GM18873 (cell line): ENCODE data around the gene YY1.
A peak's percentile ranks its signal among the peaks of the same experiment; 100 is the strongest.
"Not testable (repeated sequence)": the region's sequence is repeated elsewhere in the genome, so short reads cannot be mapped to it uniquely, and the experiment has no call there.

Experiments
- ATAC-seq: cut with Tn5 transposase; IDR thresholded peaks from one replicate; pipeline ENCODE4 v1.9.1; 2021; ENCODE audit warnings: mild to moderate bottlenecking, moderate library complexity, moderate number of reproducible peaks; ENCODE audit not compliant: unreplicated experiment, low FRiP score

YY1 gene

DNA sequence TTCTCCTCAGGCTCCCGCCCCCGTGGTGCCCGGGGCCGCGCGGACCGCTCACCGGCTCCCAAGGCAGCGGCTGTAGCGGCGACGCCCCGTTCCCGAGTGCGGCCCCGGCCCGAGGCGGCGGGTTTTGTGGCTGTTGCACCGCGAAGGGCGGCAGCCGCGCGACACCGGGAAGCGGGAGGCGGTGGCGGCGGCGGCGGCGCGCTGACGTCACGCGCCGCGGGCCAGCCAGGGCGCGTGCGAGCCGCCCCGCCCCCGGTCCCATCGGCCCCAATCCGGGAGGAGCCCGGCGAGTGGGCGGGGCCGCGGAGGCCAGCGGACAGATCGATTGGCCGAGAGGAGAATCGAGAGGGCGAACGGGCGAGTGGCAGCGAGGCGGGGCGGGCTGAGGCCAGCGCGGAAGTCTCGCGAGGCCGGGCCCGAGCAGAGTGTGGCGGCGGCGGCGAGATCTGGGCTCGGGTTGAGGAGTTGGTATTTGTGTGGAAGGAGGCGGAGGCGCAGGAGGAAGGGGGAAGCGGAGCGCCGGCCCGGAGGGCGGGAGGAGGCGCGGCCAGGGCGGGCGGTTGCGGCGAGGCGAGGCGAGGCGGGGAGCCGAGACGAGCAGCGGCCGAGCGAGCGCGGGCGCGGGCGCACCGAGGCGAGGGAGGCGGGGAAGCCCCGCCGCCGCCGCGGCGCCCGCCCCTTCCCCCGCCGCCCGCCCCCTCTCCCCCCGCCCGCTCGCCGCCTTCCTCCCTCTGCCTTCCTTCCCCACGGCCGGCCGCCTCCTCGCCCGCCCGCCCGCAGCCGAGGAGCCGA lies at the start of gene YY1:
YY1 (plus strand) TSS at position 726 of the 792 bp plus-strand sequence. CDS start 101 bp downstream, outside the sequence.
- ATAC-seq, result peak; percentile 71

DNA sequence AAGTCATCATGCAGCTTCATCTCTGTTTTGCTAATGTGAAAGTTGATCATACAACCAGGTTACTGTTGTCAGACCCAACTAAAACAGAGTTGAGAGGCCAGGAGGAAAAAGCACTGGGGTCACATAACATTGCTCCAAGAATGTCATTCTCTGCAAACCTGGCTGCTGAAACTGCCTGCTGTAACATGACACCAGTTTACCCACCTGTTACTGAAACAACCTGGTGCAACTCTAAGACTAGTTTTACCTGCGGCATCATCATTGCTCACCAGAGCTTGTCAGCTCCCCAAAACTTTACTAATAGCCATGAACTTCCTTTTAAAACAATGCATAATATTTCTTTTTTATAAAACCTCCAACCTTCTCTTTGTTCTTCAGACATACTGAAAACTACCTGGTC lies 48.8 kb upstream of the YY1 start:
- ATAC-seq, result no peak

DNA sequence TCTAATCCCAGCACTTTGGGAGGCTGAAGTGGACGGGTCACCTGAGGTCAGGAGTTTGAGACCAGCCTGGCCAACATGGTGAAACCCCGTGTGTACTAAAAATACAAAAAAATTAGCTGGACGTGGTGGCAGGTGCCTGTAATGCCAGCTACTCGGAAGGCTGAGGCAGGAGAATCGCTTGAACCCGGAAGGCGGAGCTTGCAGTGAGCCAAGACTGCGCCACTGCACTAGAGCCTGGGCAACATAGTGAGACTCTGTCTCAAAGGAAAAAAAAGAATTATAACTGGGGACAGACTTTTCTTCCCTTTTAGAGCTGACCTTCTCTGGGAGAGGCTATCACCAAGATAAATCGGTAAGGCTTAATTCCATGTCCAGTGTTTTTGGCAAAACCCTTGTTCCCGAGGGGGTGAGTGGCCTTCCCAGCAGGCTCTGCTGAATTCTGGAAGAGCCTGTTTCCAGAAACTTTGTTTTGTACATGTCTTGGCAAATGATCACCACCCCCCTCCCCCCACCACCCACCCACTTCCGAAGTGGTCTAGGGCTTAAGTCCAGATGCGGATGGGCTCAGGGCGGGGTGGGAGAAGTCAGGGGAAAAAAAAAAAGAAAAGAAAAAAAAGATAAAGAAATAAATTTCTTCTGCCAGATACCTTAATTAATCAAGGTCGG lies 47.2 kb upstream of the YY1 start:
- ATAC-seq, result no peak

DNA sequence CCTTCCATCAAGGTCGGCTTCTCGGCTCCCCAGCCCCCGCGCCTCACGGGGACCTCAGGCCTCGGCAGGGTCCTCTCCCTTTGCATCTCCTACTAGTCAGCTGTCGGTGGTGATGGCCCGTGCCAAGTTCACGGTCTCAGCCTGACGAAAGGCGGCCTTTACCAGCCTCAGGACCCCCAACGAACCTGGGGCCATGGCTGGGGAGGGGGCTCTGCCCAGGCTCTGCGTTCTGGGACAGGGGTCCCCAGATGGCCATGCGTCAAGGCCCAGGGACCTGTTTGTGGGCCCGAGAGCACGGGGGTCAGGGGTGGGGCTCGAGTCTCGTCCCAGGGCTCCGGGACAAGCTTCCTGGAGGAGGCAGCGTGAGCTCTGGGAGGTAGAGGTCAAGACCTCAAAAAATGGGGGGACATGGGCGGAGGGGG lies 46.7 kb upstream of the YY1 start:
- no peak for ATAC-seq

DNA sequence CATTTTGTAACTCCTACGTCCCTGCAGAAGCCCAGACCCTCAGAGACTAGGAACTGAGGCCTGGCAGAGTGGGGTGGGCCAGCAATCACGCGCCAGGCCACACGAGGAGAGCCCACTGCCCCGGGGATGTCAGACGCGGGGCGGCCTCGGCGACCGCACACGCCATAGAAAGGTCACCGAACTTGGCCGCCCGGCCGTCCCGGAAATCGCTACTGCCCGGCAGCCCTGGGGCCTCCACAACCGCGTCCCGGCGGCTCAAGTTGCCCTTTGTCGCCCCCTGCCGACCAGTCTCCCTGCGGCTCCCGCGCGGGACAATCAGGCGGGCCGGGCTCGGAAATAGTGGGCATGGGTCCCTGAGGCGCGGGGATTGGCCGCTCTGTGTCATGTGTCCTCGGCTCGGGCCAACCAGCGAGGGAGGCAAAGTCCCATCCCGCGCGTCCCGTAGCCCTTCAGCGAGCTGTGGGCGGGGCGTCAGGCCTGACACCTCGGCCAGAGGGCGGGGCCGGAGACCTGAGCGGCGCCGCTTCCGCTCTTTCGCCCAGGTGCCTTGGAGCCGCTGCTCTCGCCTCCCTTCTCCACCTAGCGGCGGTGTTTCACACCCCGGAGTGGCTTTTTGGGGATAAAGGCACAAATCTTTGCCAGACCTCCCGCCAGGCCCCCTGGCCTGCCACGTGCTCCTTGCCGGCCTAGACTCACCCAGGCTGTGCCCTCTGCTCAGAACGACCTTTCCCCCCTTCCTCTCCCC lies 46.1 kb upstream of the YY1 start:
- ATAC-seq, result peak; percentile 98

DNA sequence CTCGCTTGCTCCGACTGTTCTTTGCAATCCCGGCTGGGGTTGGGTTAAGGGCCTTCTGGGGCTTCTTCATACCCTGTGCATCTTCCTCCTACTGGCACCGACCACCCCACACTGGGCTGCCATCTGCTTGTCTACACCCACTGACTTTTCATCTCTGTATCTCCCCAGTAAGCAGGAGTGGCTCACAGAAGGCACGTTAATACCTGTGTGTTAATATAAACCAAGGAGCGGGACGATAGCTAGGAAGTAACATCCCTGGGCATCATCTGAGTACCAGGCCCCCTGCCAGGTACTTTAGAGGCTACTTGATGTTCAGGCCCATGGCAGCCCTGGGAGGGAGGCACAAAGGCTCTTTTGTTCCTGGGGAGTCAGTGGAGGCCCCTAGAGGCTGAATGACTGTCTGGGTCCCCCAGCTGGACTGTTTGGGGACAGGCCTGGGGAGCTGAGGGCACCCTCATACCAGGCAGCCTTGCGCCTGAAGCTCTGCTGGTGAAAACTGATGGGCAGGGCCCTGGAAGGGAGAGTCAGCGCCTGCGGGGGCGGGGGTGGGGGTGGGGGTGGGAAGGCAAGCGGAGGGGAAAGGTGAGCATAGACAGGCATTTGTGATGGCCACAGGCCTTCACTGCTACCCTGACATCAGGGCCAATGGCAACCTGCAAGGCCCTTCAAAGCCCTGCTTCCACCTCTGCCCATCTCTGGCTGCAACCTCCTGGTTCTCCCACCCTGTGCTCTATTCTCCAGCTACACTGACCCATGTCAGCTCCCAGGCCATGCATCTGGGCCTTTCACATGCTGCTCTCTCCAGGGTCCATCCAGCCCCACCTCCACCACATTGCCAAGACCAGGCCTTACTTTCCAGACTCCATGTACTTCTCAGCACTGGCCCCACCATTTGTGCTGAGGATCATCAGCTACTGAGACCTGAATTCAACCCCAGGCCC lies 45.3 kb upstream of the YY1 start:
- ATAC-seq, result no peak

DNA sequence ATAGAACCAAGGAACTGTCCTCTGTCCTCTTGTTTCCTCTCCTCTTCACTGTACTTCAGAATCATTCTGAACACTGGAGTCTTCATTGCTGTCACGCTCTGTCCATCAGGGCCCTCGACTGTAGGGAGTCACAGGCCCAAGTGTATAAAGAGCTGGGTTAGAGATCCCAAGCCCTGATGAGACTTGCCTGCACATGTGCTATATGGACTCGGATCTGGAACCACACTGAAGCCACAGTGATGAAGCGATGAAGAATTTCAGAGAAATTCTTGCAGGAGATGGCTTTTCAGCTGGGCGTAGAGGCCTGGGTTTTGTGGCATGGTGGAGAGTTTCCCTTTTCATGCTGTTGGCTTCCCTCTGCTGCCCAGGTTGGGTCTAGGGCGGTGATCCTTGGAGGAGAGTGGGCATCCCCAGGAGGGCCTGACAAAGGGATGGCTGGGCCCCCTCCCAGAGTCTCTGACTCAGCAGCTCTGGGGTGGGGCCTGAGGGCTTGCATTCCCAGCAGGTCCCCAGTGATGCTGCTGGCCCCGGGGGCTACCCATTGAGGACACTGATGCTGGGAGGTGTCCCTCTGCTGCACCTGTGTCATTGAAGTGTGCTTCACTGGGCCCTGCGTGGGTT lies 39.6 kb upstream of the YY1 start:
- no peak for ATAC-seq

DNA sequence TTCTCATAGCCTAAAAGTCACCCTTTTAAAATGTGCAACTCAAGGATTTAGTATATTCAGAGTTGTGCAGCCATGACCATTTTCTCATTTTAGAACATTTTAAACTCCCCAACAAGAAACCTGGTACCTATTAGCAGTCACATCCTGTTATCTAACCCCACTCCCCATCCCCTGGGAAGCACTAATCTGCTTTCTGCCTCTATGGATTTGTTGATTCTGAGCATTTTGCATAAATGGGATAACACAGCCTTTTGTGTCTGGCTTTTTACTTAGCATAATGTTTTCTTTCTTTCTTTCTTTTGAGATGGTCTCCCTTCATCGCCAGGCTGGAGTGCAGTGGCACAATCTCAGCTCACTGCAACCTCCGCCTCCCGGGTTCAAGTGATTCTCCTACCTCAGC lies 38.6 kb upstream of the YY1 start:
- no peak for ATAC-seq

DNA sequence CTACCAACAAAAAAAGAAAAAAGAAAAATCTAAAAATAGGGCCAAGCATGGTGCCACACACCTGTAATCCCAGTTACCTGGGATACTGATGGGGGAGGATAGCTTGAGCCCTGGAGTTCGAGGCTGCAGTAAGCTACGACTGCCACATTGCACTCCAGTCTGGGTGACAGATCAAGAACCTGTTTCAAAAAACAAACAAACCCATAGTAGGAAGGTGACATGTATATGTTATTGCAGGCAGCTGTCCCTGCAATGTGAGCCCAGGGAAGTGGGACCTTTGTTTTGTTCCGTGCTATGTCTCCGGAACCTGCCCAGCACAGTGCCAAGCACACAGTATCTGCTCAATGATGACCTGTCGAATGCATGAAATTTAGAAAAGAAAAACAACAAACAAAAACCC lies 37.2 kb upstream of the YY1 start:
- ATAC-seq, result no peak

DNA sequence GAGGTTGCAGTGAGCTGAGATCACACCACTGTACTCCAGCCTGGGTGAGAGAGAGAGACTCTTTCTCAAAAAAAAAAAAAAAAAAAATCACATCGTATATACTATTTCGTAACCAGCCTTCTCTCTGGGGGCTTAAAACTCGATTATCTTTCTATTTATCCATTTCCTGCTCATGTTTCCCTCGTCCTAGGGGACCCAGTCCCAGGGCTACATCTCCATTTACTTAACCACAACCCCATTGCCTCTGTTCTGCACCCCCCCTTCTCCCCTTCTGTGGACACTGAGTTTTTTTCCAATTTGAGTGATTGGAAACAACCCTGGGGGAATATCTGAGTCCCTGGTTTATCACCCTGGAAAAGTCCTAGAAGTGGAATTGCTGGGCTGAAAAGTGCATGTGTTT lies 36.2 kb upstream of the YY1 start:
- ATAC-seq, result no peak

DNA sequence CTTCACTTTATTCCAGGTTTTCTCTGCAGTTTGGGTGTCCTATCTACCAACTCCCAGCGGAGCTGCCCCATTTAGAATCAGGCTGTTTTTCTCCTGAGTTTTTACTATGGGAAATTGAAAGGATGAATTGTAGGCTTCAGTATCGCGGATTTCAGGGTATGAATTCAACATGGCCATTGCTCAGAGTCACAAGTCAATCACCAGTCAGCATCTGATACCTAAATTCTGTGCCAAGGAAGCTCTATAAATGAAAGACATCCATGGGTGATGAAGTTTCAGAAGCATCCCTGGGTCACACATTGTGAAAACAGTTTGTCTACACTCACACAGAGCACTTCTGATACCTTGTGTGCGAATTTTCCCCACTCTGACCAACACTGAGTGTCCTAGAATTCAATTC lies 35.8 kb upstream of the YY1 start:
- ATAC-seq, result no peak

DNA sequence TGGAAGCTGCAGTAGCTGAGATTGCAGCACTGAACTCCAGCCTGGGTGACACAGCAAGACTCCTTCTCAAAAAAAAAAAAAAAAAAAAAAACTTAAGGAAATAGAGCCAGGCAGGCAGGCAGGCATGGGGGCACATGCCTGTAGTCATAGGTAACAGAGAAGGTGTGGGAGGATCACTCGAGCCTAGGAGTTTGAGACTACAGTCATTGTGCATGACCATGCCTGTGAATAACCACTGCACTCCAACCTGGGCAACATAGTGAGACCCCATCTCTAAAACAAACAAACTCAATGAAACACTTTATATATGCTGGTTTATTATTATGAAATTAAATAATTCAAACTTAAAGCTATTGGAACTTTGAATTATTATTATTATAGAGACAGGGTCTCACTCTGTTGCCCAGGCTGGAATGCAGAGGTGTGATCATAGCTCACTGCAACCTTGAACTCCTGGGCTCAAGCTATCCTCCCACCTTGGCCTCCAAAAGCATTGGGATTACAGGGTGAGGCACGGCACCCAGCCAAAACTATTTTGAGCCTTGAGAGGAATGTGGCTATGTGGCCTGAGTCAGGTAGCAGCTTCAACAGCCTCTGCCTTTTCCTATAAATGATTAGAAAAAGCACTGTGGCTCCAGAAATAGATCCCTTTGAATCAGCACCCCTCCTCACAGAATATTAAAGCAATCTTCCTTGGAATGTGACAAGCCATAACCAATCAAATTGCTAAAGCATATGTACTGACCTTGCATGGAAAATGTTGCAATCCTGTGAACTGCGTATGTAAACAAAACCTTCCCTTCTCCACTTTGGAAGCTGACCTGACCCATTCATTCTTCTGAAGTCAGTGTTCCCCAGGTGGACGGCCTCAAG lies 34.7 kb upstream of the YY1 start:
- ATAC-seq, result no peak

DNA sequence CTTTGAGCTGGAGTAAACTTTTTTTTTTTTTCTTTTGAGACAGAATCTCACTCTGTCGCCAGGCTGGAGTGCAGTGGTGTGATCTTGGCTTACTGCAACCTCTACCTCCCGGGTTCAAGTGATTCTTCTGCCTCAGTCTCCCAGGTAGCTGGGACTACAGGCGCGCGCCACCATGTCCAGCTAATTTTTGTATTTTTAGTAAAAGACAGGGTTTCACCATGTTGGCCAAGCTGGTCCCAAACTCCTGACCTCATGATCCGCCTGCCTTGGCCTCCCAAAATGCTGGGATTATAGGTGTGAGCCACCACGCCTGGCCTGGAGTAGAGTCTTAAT lies 34.1 kb upstream of the YY1 start:
- not testable (repeated sequence) for ATAC-seq

DNA sequence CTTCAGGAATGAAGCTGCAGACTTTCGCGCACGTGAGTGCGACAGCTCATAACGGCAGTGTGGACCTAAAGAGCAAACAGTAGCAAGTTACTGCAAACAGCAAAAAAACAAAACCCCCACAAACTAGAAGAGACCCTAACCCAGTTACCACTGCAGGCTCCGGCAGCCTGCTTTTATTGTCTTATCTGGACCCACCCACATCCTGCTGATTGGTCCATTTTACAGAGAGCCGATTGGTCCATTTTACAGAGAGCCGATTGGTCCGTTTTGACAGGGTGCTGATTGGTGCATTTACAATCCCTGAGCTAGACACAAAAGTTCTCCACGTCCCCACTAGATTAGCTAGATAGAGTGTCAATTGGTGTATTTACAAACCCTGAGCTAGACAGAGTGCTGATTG lies 31.4 kb upstream of the YY1 start:
- not testable (repeated sequence) for ATAC-seq

DNA sequence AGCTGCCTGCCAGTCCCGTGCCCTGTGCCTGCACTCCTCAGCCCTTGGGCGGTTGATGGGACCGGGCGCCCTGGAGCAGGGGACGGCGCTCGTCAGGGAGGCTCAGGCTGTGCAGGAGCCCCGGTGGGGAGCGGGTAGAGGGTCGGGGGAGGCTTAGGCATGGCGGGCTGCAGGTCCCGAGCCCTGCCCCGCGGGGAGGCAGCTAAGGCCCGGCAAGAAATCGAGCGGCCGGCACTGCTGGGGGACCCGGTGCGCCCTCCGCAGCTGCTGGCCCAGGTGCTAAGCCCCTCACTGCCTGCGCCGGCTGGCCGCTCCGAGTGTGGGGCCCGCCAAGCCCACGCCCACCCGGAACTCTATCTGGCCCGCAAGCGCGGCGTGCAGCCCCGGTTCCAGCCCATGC lies 30.8 kb upstream of the YY1 start:
- ATAC-seq, result not testable (repeated sequence)

DNA sequence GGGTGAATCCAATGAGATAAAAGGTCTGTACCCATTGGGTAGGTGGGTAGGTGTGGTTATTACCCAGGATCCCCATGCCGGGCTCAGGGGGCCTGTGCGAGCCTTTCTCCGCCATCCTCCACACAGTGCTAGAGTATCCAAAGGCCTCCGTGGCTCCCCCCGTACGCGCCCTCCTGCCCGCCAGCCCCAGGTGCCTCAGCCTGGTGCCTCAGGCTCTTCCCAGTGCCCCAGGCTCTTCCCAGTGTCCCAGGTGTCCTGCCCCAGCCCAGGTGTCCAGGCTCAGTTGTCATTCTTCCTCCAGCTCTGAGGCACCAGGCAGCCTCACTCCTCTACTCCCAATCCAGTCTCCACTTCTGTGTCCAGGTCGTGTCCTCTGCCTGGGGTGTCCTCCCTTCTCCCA lies 27.6 kb upstream of the YY1 start:
- no peak for ATAC-seq

DNA sequence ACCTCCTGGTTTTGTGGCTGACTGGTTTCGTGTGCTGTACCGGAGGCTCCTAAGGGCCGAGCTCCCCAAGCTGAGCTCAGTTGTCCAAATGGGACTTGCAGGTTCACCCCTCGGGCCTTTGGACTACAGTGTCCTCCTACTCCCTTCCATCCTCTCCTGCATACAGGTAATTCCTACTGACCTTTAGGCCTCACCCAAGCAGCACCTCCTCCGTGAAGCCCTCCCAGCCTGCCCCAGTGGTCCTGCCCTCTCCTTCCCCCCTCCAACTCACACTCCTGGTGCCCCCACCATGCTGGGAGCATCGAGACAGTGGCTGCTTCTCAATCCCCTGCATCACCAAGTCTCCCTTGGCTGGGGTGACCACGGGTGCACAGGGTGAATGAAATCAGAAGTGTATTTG lies 27.1 kb upstream of the YY1 start:
- ATAC-seq, result no peak

DNA sequence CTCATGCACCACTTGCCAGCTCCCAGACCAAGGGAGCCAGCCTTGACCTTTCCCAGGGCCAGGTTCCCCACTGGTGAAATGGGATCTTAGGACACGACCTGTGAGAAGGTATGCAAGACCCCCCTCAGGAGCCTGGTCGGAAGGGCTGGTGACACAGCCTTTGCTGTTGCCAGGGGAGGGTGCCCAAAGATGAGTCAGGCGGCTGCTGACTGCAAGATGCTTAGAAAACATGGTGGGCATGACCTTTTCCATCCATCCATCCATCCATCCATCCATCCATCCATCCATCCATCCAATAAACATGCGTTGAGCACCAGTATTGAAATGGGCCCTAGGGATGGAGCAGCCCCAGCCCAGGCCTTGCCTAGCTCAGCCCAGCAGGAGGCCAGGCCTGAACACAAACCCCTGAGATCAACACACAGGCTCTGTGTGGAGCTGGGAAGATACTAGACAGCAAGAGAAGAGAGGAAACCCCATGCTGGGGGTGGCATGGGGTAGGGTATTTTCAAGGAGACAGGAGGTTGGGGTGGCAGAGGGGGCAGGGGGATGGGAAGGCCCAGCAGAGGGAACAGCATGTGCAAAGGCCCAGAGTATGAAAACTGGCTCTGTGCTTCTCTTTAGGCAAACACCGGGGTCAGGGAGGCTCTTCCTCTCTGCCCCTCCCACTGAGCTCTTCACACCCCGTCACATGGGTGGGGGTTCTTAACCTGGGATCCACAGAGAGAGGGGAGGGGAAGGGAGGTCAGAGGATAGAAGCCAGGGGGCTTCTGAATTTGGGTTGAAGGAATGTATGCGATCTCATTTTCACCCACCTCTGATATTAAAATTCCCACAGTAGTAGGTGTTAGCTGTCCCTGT lies 26.2 kb upstream of the YY1 start:
- no peak for ATAC-seq
